Liver (tissue), 3 donors: ENCODE measurements around the gene ZNF117.
"Not testable (repeated sequence)": the region's sequence is repeated elsewhere in the genome, so short reads cannot be mapped to it uniquely, and the experiment has no call there.

Experiments used
- ATF3 ChIP-seq: IDR thresholded peaks from 2 replicates; pipeline ENCODE4 v1.6.1; 2016; ENCODE audit warnings: antibody characterized with exemption
- CTCF ChIP-seq: fragments of 150-350 bp; IDR thresholded peaks from 2 replicates; pipeline ENCODE4 v1.5.1; 2017; ENCODE audit warnings: improper control_type of control experiment, low read depth, low read length; ENCODE audit not compliant: missing input control
- EGR1 ChIP-seq, 2 donors: IDR thresholded peaks; 2 replicates each; pipeline ENCODE4 v1.6.1; 2016 to 2018; ENCODE audit warnings: antibody characterized with exemption in 2 of 2, low read depth in 2 of 2
- GABPA ChIP-seq, 2 donors: IDR thresholded peaks in 1 of 2; conservative IDR thresholded peaks in 1 of 2; 2 replicates each; pipeline ENCODE4 v1.6.1; 2016; ENCODE audit warnings: antibody characterized with exemption in 2 of 2, mild to moderate bottlenecking in 1 of 2, moderate library complexity in 1 of 2
- HNF4A ChIP-seq, 2 donors: conservative IDR thresholded peaks; 2 replicates each; pipeline ENCODE4 v1.6.1; 2016; ENCODE audit warnings: antibody characterized with exemption in 2 of 2, mild to moderate bottlenecking in 2 of 2
- JUND ChIP-seq, 2 donors: IDR thresholded peaks; 2 replicates each; pipeline ENCODE4 v1.6.1; 2016; ENCODE audit warnings: antibody characterized with exemption in 2 of 2
- RAD21 ChIP-seq, 2 donors: IDR thresholded peaks; 2 replicates each; pipeline ENCODE4 v1.6.1; 2016; ENCODE audit warnings: antibody characterized with exemption in 2 of 2, mild to moderate bottlenecking in 2 of 2
- REST ChIP-seq: IDR thresholded peaks from 2 replicates; pipeline ENCODE4 v1.6.1; 2016; ENCODE audit warnings: antibody characterized with exemption, mild to moderate bottlenecking
- SP1 ChIP-seq: IDR thresholded peaks from 2 replicates; pipeline ENCODE4 v1.6.1; 2018; ENCODE audit warnings: antibody characterized with exemption, mild to moderate bottlenecking
- TAF1 ChIP-seq: conservative IDR thresholded peaks from 2 replicates; pipeline ENCODE4 v1.6.1; 2016; ENCODE audit warnings: antibody characterized with exemption, mild to moderate bottlenecking
- YY1 ChIP-seq: IDR thresholded peaks from 2 replicates; pipeline ENCODE4 v1.6.1; 2016; ENCODE audit warnings: antibody characterized with exemption, mild to moderate bottlenecking
- ZBTB33 ChIP-seq: IDR thresholded peaks from 2 replicates; pipeline ENCODE4 v1.6.1; 2016; ENCODE audit warnings: antibody characterized with exemption
- TF ChIP-seq, protein P1 (sequence below): IDR thresholded peaks from 2 replicates; pipeline ENCODE4 v1.6.1; 2016; ENCODE audit warnings: antibody characterized with exemption
- donor health status: healthy.
- donor health status: healthy.

GRCh38 chr7:64928252-64929187 is 62.3 kb downstream of the ZNF117 start:
- not testable (repeated sequence) for TF ChIP-seq ATF3; CTCF; TAF1; SP1; RAD21 (IDR thresholded peaks at IDR 0.05); YY1; JUND (IDR thresholded peaks at IDR 0.05); HNF4A (conservative IDR thresholded peaks at IDR 0.05); GABPA (IDR thresholded peaks at IDR 0.05 in 1 of 2, conservative IDR thresholded peaks at IDR 0.05 in 1 of 2); ZBTB33; EGR1 (IDR thresholded peaks at IDR 0.05; ENCODE audit: low read depth in 2 of 2); REST
- TF ChIP-seq, protein P1, sequence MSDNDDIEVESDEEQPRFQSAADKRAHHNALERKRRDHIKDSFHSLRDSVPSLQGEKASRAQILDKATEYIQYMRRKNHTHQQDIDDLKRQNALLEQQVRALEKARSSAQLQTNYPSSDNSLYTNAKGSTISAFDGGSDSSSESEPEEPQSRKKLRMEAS = not testable (repeated sequence)
